B cell (primary cell): Measurements from ENCODE around the gene USP34. TPM values are rescaled to one million over a fixed set of nuclear protein-coding genes. Genes with fewer than 3 reads are reported as not detected.
A peak's percentile ranks its signal among the peaks of the same experiment; 100 is the strongest.
"Not testable (repeated sequence)": the region's sequence is repeated elsewhere in the genome, so short reads cannot be mapped to it uniquely, and the experiment has no call there.

Source experiments
- ATAC-seq: fragments of 200-7000 bp; cut with Tn5 transposase; one replicate; pipeline ENCODE4 v1.10.0; 2021; ENCODE audit warnings: low read depth, mild to moderate bottlenecking, moderate number of reproducible peaks, moderate library complexity
- CTCF ChIA-PET: fragments of 350-600 bp; sonication (Branson Sonifier 250); formaldehyde crosslinking; loops from one replicate; lab custom pipeline; 2021; ENCODE audit warnings: antibody characterized with exemption, inconsistent platforms; lab: Charles Lee
- POLR2A ChIA-PET: fragments of 350-600 bp; sonication (Branson Sonifier 250); formaldehyde crosslinking; loops from one replicate; lab custom pipeline; 2021; ENCODE audit warnings: antibody characterized with exemption; lab: Charles Lee
- DNase-seq: peaks from one replicate; pipeline ENCODE4 v3.0.0; 2013
- H2AFZ ChIP-seq: 2 replicates; pipeline ENCODE4 v1.6.1; 2012; ENCODE audit warnings: mild to moderate bottlenecking, low read depth, low read length; ENCODE audit not compliant: insufficient read depth, poor library complexity, severe bottlenecking
- H3K27ac ChIP-seq, 2 donors: 1 replicate in 1 of 2; 2 replicates in 1 of 2; pipeline ENCODE4 v1.5.1; 2012 to 2013; ENCODE audit warnings: low read length in 2 of 2, mild to moderate bottlenecking in 2 of 2, moderate library complexity in 1 of 2
- H3K27me3 ChIP-seq, 4 experiments: fragments of 200-600 bp in 1 of 4; sonication (generic) in 1 of 4; replicated peaks in 1 of 4; 1 replicate in 2 of 4; 2 replicates in 2 of 4; pipeline versions ENCODE4 v1.6.1 to v1.7.0; 2013 to 2016; ENCODE audit warnings: low read length in 3 of 4, mild to moderate bottlenecking in 2 of 4, mixed read lengths in 1 of 4, moderate library complexity in 1 of 4; ENCODE audit not compliant: insufficient read depth in 4 of 4, control insufficient read depth in 3 of 4; ENCODE audit errors: control extremely low read depth in 1 of 4
- H3K36me3 ChIP-seq, 2 experiments: replicated peaks in 1 of 2; 1 replicate in 1 of 2; 2 replicates in 1 of 2; pipeline versions ENCODE4 v1.6.1 to v1.7.1; 2013; ENCODE audit warnings: low read length in 1 of 2; ENCODE audit not compliant: insufficient read depth in 2 of 2, control insufficient read depth in 1 of 2; ENCODE audit errors: control extremely low read depth in 1 of 2, extremely low read depth in 1 of 2
- H3K4me1 ChIP-seq, 2 donors: fragments of 200-600 bp in 1 of 2; sonication (generic) in 1 of 2; 1 replicate in 1 of 2; 2 replicates in 1 of 2; pipeline versions ENCODE4 v1.5.1 to v1.6.1; 2013 to 2017; ENCODE audit warnings: low read length in 2 of 2; ENCODE audit not compliant: control insufficient read depth in 2 of 2, insufficient read depth in 2 of 2
- H3K4me2 ChIP-seq: replicated peaks from 2 replicates; pipeline ENCODE3; 2012; ENCODE audit warnings: mild to moderate bottlenecking, low read depth, low read length; ENCODE audit not compliant: poor library complexity, severe bottlenecking
- H3K4me3 ChIP-seq, 5 experiments: fragments of 200-600 bp in 1 of 5; sonication (generic) in 1 of 5; 1 replicate in 3 of 5; 2 replicates in 2 of 5; pipeline versions ENCODE4 v1.5.1 to v1.7.0; 2011 to 2016; ENCODE audit warnings: low read length in 4 of 5, mild to moderate bottlenecking in 4 of 5, low read depth in 2 of 5, control low read depth in 1 of 5, moderate library complexity in 1 of 5; ENCODE audit not compliant: insufficient read depth in 1 of 5; ENCODE audit errors: control extremely low read depth in 1 of 5, extremely low read depth in 1 of 5
- H3K79me2 ChIP-seq: fragments of 200-600 bp; sonication (generic); one replicate; pipeline ENCODE4 v1.6.0; 2016; ENCODE audit warnings: low read length; ENCODE audit not compliant: control insufficient read depth, insufficient read depth
- H3K9ac ChIP-seq: fragments of 200-600 bp; sonication (generic); 2 replicates; pipeline ENCODE4 v1.6.1; 2017; ENCODE audit warnings: mild to moderate bottlenecking, low read length, moderate library complexity
- H3K9me3 ChIP-seq, 3 donors: one replicate each; pipeline versions ENCODE4 v1.6.1 to v1.7.1; 2013; ENCODE audit warnings: low read length in 2 of 3; ENCODE audit not compliant: control insufficient read depth in 2 of 3, insufficient read depth in 1 of 3; ENCODE audit errors: control extremely low read depth in 1 of 3
- H4K20me1 ChIP-seq: 2 replicates; pipeline ENCODE4 v1.6.0; 2012; ENCODE audit warnings: mild to moderate bottlenecking, low read length; ENCODE audit not compliant: insufficient read depth, control insufficient read depth, poor library complexity, severe bottlenecking
- H3K27ac Mint-ChIP-seq: one replicate; pipeline ENCODE4 v1.8.0; 2021; ENCODE audit warnings: mixed read lengths
- H3K27me3 Mint-ChIP-seq: one replicate; pipeline ENCODE4 v1.8.0; 2021; ENCODE audit warnings: mixed read lengths
- H3K4me1 Mint-ChIP-seq: one replicate; pipeline ENCODE4 v1.8.0; 2021; ENCODE audit warnings: mixed read lengths
- H3K4me3 Mint-ChIP-seq: one replicate; pipeline ENCODE4 v1.8.0; 2021; ENCODE audit warnings: mixed read lengths
- H3K9me3 Mint-ChIP-seq: one replicate; pipeline ENCODE4 v1.8.0; 2022; ENCODE audit warnings: mixed read lengths; ENCODE audit not compliant: insufficient read depth
- CTCF ChIP-seq: fragments of 200-600 bp; IDR thresholded peaks from one replicate; pipeline ENCODE4 v1.8.0; 2022; ENCODE audit warnings: antibody characterized with exemption, mild to moderate bottlenecking
- EZH2 ChIP-seq: IDR thresholded peaks from 2 replicates; pipeline ENCODE4 v1.6.1; 2012; ENCODE audit warnings: borderline replicate concordance, low read depth, mild to moderate bottlenecking, moderate library complexity, low read length; ENCODE audit not compliant: insufficient read depth, poor library complexity, severe bottlenecking
- WGBS: methylation state at CpG from one replicate; pipeline ENCODE4 v1.1.5; 2013; ENCODE audit warnings: missing lambda C conversion rate; ENCODE audit not compliant: insufficient coverage; 5-methylcytosine and 5-hydroxymethylcytosine counted together
- intact Hi-C: fragments of 100-400 bp; cut with micrococcal nuclease; formaldehyde crosslinking; loops from one replicate; pipeline ENCODE4 v1.10.0; 2022
- polyA plus RNA-seq: library from polyadenylated mRNA; depleted of rRNA; stranded (reverse); fragments of >200 nt; gene quantifications from 2 replicates; pipeline ENCODE4 v1.2.3, GENCODE V29; 2012
- total RNA-seq, 2 donors: library from RNA; stranded (reverse); fragments of 120-200 nt in 1 of 2; gene quantifications; 1 replicate in 1 of 2; 2 replicates in 1 of 2; pipeline versions ENCODE4 v1.2.3 to v1.2.4, GENCODE V29; 2013 to 2022

The USP34 gene
- total and polyA plus RNA-seq, 2 donors (not counting 1 experiment from before 2014, with no cell fraction given) = 70.3 to 311 TPM

- intact Hi-C loops = no loop called here
- Mint-ChIP-seq H3K9me3 (peaks cover 2% of the 10 kb centered on the region), H3K4me1 (peaks cover 55% of the 10 kb centered on the region), H3K27ac (no peak overlapping the region), H3K4me3 (no peak overlapping the region), H3K27me3 (no peaks in the 10 kb centered on the region)
- H3K9ac ChIP-seq = no peak overlapping the region
- peaks cover 58% of the 10 kb centered on the region for H4K20me1 ChIP-seq
- no peaks in the 10 kb centered on the region for H3K27me3 ChIP-seq
- peaks cover 0 to 4% (median 0%) of the 10 kb centered on the region in 3 donors for H3K9me3 ChIP-seq
- no peak for ATAC-seq
- no peak overlapping the region for H3K4me3 ChIP-seq
- WGBS = 29% methylated on average over 1 of the region's 2 CpGs
- H3K4me2 ChIP-seq = no peak overlapping the region
- peaks cover 33 to 37% of the 10 kb centered on the region in 2 donors for H3K4me1 ChIP-seq
- H2AFZ ChIP-seq = no peak overlapping the region
- H3K79me2 ChIP-seq = peaks cover 100% of the 10 kb centered on the region
- no peak for DNase-seq
- ChIA-PET POLR2A (no interaction called here), CTCF (no interaction called here)
- TF ChIP-seq EZH2 = no peak
- TF ChIP-seq CTCF = no peak
- H3K27ac ChIP-seq = no peak overlapping the region
- H3K36me3 ChIP-seq = peaks cover 0 to 3% of the 10 kb centered on the region in 2 experiments
These were observed 22.7 kb downstream of the USP34 start for GRCh38 chr2:61448229-61448628.

GRCh38 chr2:61446971-61447370 lies 23.9 kb downstream of the USP34 start:
- POLR2A ChIA-PET = interaction anchor here (0.5 to 1.2 kb wide), 3 partner anchors 21 to 46 kb away, joined by 3 to 12 read pairs (median 7); no protein-coding TSS in a partner anchor
- CTCF ChIA-PET = interaction anchor here (0.7 to 1.0 kb wide), 2 partner anchors 31 to 428 kb away, joined by 3 to 4 read pairs; no protein-coding TSS in a partner anchor
- WGBS = 49% methylated on average over 3 of the region's 7 CpGs
- Mint-ChIP-seq H3K4me3 (peak overlapping the region; percentile 41), H3K4me1 (peaks cover 62% of the 10 kb centered on the region)
- H3K27ac ChIP-seq, H3K9ac ChIP-seq, H3K27ac Mint-ChIP-seq, H3K27me3 Mint-ChIP-seq, ATAC-seq, H3K9me3 Mint-ChIP-seq, DNase-seq, H3K9me3 ChIP-seq, H3K27me3 ChIP-seq, H2AFZ ChIP-seq, intact Hi-C loops, H3K4me3 ChIP-seq, H3K36me3 ChIP-seq: not testable (repeated sequence)
- H4K20me1 ChIP-seq = peaks cover 62% of the 10 kb centered on the region
- peaks cover 100% of the 10 kb centered on the region for H3K79me2 ChIP-seq
- peak overlapping the region; percentile 17 for H3K4me2 ChIP-seq
- H3K4me1 ChIP-seq = peaks cover 45 to 46% of the 10 kb centered on the region in 2 donors
